B cell (primary cell): ENCODE data around the gene AMBRA1. TPM values are rescaled to one million over a fixed set of nuclear protein-coding genes. Genes with fewer than 3 reads are reported as not detected.
A peak's percentile ranks its signal among the peaks of the same experiment; 100 is the strongest.

Source experiments
- ATAC-seq: fragments of 200-7000 bp; cut with Tn5 transposase; one replicate; pipeline ENCODE4 v1.10.0; 2021; ENCODE audit warnings: low read depth, mild to moderate bottlenecking, moderate number of reproducible peaks, moderate library complexity
- CTCF ChIA-PET: fragments of 350-600 bp; sonication (Branson Sonifier 250); formaldehyde crosslinking; loops from one replicate; lab custom pipeline; 2021; ENCODE audit warnings: antibody characterized with exemption, inconsistent platforms; lab: Charles Lee
- POLR2A ChIA-PET: fragments of 350-600 bp; sonication (Branson Sonifier 250); formaldehyde crosslinking; loops from one replicate; lab custom pipeline; 2021; ENCODE audit warnings: antibody characterized with exemption; lab: Charles Lee
- DNase-seq: peaks from one replicate; pipeline ENCODE4 v3.0.0; 2013
- H2AFZ ChIP-seq: 2 replicates; pipeline ENCODE4 v1.6.1; 2012; ENCODE audit warnings: mild to moderate bottlenecking, low read depth, low read length; ENCODE audit not compliant: insufficient read depth, poor library complexity, severe bottlenecking
- H3K27ac ChIP-seq, 2 donors: 1 replicate in 1 of 2; 2 replicates in 1 of 2; pipeline ENCODE4 v1.5.1; 2012 to 2013; ENCODE audit warnings: low read length in 2 of 2, mild to moderate bottlenecking in 2 of 2, moderate library complexity in 1 of 2
- H3K27me3 ChIP-seq, 4 experiments: fragments of 200-600 bp in 1 of 4; sonication (generic) in 1 of 4; replicated peaks in 1 of 4; 1 replicate in 2 of 4; 2 replicates in 2 of 4; pipeline versions ENCODE4 v1.6.1 to v1.7.0; 2013 to 2016; ENCODE audit warnings: low read length in 3 of 4, mild to moderate bottlenecking in 2 of 4, mixed read lengths in 1 of 4, moderate library complexity in 1 of 4; ENCODE audit not compliant: insufficient read depth in 4 of 4, control insufficient read depth in 3 of 4; ENCODE audit errors: control extremely low read depth in 1 of 4
- H3K36me3 ChIP-seq, 2 experiments: replicated peaks in 1 of 2; 1 replicate in 1 of 2; 2 replicates in 1 of 2; pipeline versions ENCODE4 v1.6.1 to v1.7.1; 2013; ENCODE audit warnings: low read length in 1 of 2; ENCODE audit not compliant: insufficient read depth in 2 of 2, control insufficient read depth in 1 of 2; ENCODE audit errors: control extremely low read depth in 1 of 2, extremely low read depth in 1 of 2
- H3K4me1 ChIP-seq, 2 donors: fragments of 200-600 bp in 1 of 2; sonication (generic) in 1 of 2; 1 replicate in 1 of 2; 2 replicates in 1 of 2; pipeline versions ENCODE4 v1.5.1 to v1.6.1; 2013 to 2017; ENCODE audit warnings: low read length in 2 of 2; ENCODE audit not compliant: control insufficient read depth in 2 of 2, insufficient read depth in 2 of 2
- H3K4me2 ChIP-seq: replicated peaks from 2 replicates; pipeline ENCODE3; 2012; ENCODE audit warnings: mild to moderate bottlenecking, low read depth, low read length; ENCODE audit not compliant: poor library complexity, severe bottlenecking
- H3K4me3 ChIP-seq, 5 experiments: fragments of 200-600 bp in 1 of 5; sonication (generic) in 1 of 5; 1 replicate in 3 of 5; 2 replicates in 2 of 5; pipeline versions ENCODE4 v1.5.1 to v1.7.0; 2011 to 2016; ENCODE audit warnings: low read length in 4 of 5, mild to moderate bottlenecking in 4 of 5, low read depth in 2 of 5, control low read depth in 1 of 5, moderate library complexity in 1 of 5; ENCODE audit not compliant: insufficient read depth in 1 of 5; ENCODE audit errors: control extremely low read depth in 1 of 5, extremely low read depth in 1 of 5
- H3K79me2 ChIP-seq: fragments of 200-600 bp; sonication (generic); one replicate; pipeline ENCODE4 v1.6.0; 2016; ENCODE audit warnings: low read length; ENCODE audit not compliant: control insufficient read depth, insufficient read depth
- H3K9ac ChIP-seq: fragments of 200-600 bp; sonication (generic); 2 replicates; pipeline ENCODE4 v1.6.1; 2017; ENCODE audit warnings: mild to moderate bottlenecking, low read length, moderate library complexity
- H3K9me3 ChIP-seq, 3 donors: one replicate each; pipeline versions ENCODE4 v1.6.1 to v1.7.1; 2013; ENCODE audit warnings: low read length in 2 of 3; ENCODE audit not compliant: control insufficient read depth in 2 of 3, insufficient read depth in 1 of 3; ENCODE audit errors: control extremely low read depth in 1 of 3
- H4K20me1 ChIP-seq: 2 replicates; pipeline ENCODE4 v1.6.0; 2012; ENCODE audit warnings: mild to moderate bottlenecking, low read length; ENCODE audit not compliant: insufficient read depth, control insufficient read depth, poor library complexity, severe bottlenecking
- H3K27ac Mint-ChIP-seq: one replicate; pipeline ENCODE4 v1.8.0; 2021; ENCODE audit warnings: mixed read lengths
- H3K27me3 Mint-ChIP-seq: one replicate; pipeline ENCODE4 v1.8.0; 2021; ENCODE audit warnings: mixed read lengths
- H3K4me1 Mint-ChIP-seq: one replicate; pipeline ENCODE4 v1.8.0; 2021; ENCODE audit warnings: mixed read lengths
- H3K4me3 Mint-ChIP-seq: one replicate; pipeline ENCODE4 v1.8.0; 2021; ENCODE audit warnings: mixed read lengths
- H3K9me3 Mint-ChIP-seq: one replicate; pipeline ENCODE4 v1.8.0; 2022; ENCODE audit warnings: mixed read lengths; ENCODE audit not compliant: insufficient read depth
- EZH2 ChIP-seq: IDR thresholded peaks from 2 replicates; pipeline ENCODE4 v1.6.1; 2012; ENCODE audit warnings: borderline replicate concordance, low read depth, mild to moderate bottlenecking, moderate library complexity, low read length; ENCODE audit not compliant: insufficient read depth, poor library complexity, severe bottlenecking
- WGBS: methylation state at CpG from one replicate; pipeline ENCODE4 v1.1.5; 2013; ENCODE audit warnings: missing lambda C conversion rate; ENCODE audit not compliant: insufficient coverage; 5-methylcytosine and 5-hydroxymethylcytosine counted together
- intact Hi-C: fragments of 100-400 bp; cut with micrococcal nuclease; formaldehyde crosslinking; loops from one replicate; pipeline ENCODE4 v1.10.0; 2022
- polyA plus RNA-seq: library from polyadenylated mRNA; depleted of rRNA; stranded (reverse); fragments of >200 nt; gene quantifications from 2 replicates; pipeline ENCODE4 v1.2.3, GENCODE V29; 2012
- total RNA-seq, 2 donors: library from RNA; stranded (reverse); fragments of 120-200 nt in 1 of 2; gene quantifications; 1 replicate in 1 of 2; 2 replicates in 1 of 2; pipeline versions ENCODE4 v1.2.3 to v1.2.4, GENCODE V29; 2013 to 2022
- TF ChIP-seq, protein P1 (sequence below): fragments of 200-600 bp; IDR thresholded peaks from one replicate; pipeline ENCODE4 v1.8.0; 2022; ENCODE audit warnings: antibody characterized with exemption, mild to moderate bottlenecking

The AMBRA1 gene
- total and polyA plus RNA-seq, 2 donors (not counting 1 experiment from before 2014, with no cell fraction given), result 13.8 to 36.1 TPM

DNA sequence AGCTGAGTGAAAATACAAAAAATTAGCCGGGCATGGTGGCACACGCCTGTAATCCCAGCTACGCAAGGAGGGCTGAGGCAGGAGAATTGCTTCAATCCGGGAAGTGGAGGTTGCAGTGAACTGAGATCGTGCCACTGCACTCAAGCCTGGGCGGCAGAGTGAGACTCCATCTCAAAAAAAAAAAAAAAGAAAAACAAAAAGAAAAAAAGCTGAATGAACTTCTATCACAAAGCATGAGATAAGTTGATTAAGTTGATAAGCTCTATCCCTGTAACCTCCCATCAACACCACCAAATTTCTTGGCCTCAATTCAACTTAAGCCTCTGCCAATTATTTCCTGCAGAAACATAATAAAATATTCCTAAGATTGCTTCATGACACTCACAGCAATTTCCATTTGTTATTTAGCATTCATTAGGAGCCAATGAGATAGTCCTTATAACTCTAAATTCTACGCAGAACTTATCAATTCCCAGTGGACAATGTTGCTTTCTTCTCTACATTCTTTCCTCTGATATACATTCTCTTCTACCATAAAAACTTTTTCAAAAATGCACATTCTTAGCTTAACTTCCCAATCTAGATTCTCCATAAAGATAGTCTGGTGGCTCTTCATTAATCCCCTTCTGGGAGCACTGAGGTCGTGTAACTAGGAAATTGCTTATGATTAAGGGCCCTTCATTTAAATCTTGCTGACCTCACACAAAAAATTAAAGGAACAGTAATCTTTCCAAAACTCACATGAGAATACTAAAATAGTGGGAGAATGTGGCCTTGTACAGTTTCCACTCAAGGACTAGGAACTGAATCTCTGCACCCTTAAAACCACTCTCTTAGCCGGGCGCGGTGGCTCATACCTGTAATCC lies 2.9 kb downstream of the AMBRA1 start:
- peak overlapping the region; percentile 27 for H3K4me2 ChIP-seq
- no peak overlapping the region for H3K4me3 ChIP-seq
- intact Hi-C loops, result no loop called here

DNA sequence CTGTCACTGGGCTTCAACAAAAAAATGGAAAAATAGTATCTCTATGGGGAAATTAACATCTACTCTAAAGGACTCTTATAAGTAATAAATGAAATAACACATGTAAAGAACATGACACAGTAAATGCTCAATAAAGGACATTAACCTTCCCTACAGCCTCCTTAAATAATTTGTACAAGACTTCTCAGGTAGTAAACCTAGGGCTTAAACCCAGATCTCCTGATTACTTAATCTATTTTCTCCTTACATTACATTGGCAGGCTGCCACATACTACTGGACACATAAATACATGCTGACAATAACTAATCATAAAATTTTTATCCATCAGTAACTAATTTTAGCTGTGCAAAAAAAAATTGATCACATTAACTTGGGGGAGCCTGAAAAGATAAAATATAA lies 4.9 kb downstream of the AMBRA1 start:
- H3K4me1 ChIP-seq, result peaks cover 12 to 14% of the 10 kb centered on the region in 2 donors
- H3K9ac ChIP-seq, result no peak overlapping the region
- H3K4me2 ChIP-seq, result no peak overlapping the region
- H4K20me1 ChIP-seq, result peaks cover 34% of the 10 kb centered on the region
- no peak overlapping the region for H3K4me3 ChIP-seq
- DNase-seq (no peak), ATAC-seq (no peak)
- ChIA-PET POLR2A (interaction anchor here (0.7 kb wide), 1 partner anchor 356 kb away, joined by 7 read pairs; no protein-coding TSS in a partner anchor), CTCF (no interaction called here)
- intact Hi-C loops, result no loop called here
- H3K36me3 ChIP-seq, result no peaks in the 10 kb centered on the region
- H2AFZ ChIP-seq, result no peak overlapping the region
- TF ChIP-seq, protein P1, sequence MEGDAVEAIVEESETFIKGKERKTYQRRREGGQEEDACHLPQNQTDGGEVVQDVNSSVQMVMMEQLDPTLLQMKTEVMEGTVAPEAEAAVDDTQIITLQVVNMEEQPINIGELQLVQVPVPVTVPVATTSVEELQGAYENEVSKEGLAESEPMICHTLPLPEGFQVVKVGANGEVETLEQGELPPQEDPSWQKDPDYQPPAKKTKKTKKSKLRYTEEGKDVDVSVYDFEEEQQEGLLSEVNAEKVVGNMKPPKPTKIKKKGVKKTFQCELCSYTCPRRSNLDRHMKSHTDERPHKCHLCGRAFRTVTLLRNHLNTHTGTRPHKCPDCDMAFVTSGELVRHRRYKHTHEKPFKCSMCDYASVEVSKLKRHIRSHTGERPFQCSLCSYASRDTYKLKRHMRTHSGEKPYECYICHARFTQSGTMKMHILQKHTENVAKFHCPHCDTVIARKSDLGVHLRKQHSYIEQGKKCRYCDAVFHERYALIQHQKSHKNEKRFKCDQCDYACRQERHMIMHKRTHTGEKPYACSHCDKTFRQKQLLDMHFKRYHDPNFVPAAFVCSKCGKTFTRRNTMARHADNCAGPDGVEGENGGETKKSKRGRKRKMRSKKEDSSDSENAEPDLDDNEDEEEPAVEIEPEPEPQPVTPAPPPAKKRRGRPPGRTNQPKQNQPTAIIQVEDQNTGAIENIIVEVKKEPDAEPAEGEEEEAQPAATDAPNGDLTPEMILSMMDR, result no peak
- peaks cover 41% of the 10 kb centered on the region for H3K4me1 Mint-ChIP-seq
- H3K9me3 Mint-ChIP-seq, result no peaks in the 10 kb centered on the region
- H3K4me3 Mint-ChIP-seq, result no peak overlapping the region
- no peaks in the 10 kb centered on the region for H3K27me3 ChIP-seq
- no peaks in the 10 kb centered on the region for H3K27me3 Mint-ChIP-seq
- H3K9me3 ChIP-seq, result no peaks in the 10 kb centered on the region
- no peak overlapping the region for H3K27ac Mint-ChIP-seq
- H3K27ac ChIP-seq, result no peak overlapping the region
- H3K79me2 ChIP-seq, result peaks cover 89% of the 10 kb centered on the region

More for the DNA sequence above, 2.9 kb downstream of the AMBRA1 start:
- Histone ChIP-seq H3K4me1 (peaks cover 18 to 21% of the 10 kb centered on the region in 2 donors), H3K9me3 (no peaks in the 10 kb centered on the region), H3K79me2 (peaks cover 91% of the 10 kb centered on the region), H3K27ac (no peak overlapping the region), H3K36me3 (no peaks in the 10 kb centered on the region), H4K20me1 (peaks cover 34% of the 10 kb centered on the region), H3K27me3 (no peaks in the 10 kb centered on the region), H3K9ac (no peak overlapping the region), H2AFZ (no peak overlapping the region)
- ChIA-PET POLR2A (interaction anchor here (0.7 kb wide), 2 partner anchors 9 to 33 kb away, joined by 3 to 5 read pairs; no protein-coding TSS in a partner anchor), CTCF (interaction anchor here (1.3 kb wide), 1 partner anchor 27 kb away, joined by 3 read pairs; the partner anchor contains the start of gene ATG13)
- Mint-ChIP-seq H3K4me1 (peaks cover 45% of the 10 kb centered on the region), H3K27me3 (no peaks in the 10 kb centered on the region), H3K27ac (no peak overlapping the region), H3K9me3 (no peaks in the 10 kb centered on the region), H3K4me3 (peak overlapping the region; percentile 17)
- TF ChIP-seq, protein P1, result no peak
- no peak for TF ChIP-seq EZH2
- WGBS, result 99% methylated on average over 8 of the region's 11 CpGs
- no peak for DNase-seq
- no peak for ATAC-seq
